DMS53 treated with DMSO at 0.1 percent for 48 hours (cell line): ENCODE results near the gene TENT4B.

Experiments
- DNase-seq: peaks from one replicate; lab custom pipeline; 2025; ENCODE audit not compliant: unreplicated experiment; lab: John Stamatoyannopoulos, UW

The TENT4B gene

GRCh38 chr16:50254072-50254471 is 101.0 kb downstream of the TENT4B start:
- no peak for DNase-seq

- no peak for DNase-seq
Observed at GRCh38 chr16:50255538-50255937, 102.4 kb downstream of the TENT4B start.

GRCh38 chr16:50256604-50257003 is 103.5 kb downstream of the TENT4B start:
- DNase-seq: no peak

DNA sequence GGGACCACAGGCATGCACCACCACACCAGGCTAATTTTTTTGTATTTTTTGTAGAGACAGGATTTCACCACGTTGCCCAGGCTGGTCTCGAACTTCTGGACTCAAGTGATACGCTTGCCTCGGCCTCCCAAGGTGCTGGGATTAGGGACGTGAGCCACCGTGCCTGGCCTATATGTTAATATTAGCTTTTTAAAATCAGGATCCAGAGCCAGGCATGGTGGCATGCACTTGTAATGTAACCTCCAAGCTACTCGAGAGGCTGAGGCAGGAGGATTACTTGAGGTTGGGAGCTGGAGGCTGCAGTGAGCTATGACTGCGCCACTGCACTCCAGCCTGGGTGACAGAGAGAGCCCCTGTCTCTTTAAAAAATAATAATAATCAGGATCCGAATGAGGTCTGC is 104.8 kb downstream of the TENT4B start:
- DNase-seq: no peak

DNA sequence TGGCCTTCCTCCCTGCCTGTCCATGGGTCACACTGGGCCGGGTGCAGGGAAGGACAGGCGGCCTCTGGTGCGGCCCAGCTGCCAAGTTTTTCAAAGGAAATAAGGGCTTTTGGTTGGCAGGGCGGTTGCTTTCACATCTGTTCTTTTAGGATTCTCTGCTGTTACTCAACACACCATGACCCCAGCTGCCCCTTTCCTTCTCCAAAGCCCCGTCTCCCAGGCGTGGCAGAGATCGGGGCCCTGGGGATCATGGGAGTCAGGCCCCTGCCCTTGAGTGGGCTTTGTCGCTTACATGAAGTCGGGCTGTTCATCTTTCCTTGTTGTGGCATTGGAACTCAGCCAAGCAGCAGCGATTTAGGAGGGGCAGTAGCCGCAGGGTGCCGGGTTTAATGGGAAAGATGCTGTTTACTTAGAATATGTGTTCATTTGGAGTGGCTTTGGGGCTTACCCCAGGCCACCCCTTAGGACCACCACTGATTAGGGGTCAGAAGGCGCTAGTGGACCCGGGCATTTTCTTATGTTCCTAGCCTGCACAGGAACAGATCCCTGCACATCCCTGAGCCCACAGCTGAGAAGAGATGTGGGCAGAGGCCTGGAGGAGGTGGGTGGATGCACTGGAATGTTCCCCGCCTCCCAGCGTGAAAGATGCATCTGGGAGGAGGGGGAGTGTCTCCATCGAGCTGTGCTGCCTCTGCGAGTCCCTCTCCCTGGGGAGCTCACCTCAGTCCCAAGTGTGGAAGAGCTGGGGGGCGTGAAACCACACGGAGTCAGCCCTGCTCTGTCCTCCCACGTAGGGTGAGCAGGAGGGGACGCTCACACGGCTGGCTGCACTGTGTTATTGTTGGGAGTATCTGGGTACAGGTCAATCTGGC is 106.5 kb downstream of the TENT4B start:
- DNase-seq: no peak

DNA sequence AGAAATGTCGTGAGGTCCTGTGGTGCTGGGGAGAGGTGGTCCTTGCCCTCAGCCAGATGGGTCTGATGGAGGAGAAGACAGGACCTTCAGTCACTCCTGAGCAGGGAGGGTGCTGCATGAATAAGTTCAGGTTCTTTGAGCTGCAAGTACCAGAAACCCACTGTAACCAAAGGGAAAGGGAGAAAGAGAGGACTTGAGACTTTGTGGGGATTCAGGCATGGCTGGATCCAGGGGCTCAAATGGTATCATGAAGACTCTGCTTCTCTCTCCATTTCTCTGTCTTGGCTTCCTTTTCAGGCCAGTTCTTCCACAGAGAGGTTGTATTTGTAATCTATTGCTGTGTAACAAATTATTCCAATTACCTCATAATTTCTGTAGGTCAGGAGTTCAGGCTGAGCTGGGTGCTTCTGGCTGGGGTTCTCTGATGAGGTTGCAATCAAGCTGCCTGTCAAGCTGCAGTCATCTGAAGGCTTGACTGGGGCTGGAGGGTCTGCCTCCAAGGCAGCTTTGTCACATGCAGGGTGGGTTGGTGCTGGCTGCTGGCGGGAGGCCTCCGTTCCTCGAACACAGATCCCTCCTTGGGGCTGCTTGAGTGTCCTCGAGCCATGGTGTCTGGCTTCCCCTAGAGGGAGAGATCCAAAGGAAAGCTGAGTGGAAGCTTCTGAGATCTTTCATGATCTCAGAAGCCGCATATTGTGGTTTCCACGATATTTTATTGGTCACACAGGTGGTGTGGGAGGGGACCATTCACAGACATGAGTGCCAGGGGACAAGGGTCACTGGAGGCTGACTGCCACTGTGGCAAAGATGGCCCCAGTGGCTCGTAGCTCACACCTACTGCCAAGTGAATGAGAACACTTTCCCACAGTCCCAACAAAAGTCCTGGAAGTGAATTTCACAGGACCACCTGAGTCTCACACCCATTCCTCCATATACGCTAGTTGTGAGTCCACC is 107.4 kb downstream of the TENT4B start:
- no peak for DNase-seq

- DNase-seq: no peak
Observed at GRCh38 chr16:50261160-50261706, 108.1 kb downstream of the TENT4B start.

DNA sequence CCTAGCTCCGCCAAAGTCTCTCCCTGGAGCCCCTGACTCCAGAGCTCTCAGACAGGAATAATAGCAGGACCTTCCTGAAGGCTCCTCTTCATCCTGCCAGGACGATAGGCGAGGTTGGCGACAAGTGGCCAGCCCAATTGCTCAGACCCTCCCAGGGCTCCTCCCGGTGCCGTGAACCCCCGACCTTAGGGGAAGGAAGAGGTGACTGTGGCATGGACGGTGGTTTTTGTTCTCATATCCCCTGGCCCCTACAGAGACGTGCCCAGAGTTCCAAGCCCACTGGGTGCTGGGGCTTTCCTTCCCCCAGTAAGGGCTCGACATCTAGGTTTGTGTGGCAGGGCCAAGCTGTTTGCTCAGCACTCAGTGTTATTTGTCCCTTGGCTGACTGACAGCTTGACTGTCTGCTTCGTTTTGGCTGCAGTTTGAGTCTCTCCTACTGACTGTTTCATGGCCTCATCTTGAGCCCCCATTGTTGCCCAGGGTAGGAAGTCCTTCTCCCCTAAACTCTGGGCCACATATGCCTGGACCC is 108.7 kb downstream of the TENT4B start:
- peak; percentile 59 for DNase-seq

DNA sequence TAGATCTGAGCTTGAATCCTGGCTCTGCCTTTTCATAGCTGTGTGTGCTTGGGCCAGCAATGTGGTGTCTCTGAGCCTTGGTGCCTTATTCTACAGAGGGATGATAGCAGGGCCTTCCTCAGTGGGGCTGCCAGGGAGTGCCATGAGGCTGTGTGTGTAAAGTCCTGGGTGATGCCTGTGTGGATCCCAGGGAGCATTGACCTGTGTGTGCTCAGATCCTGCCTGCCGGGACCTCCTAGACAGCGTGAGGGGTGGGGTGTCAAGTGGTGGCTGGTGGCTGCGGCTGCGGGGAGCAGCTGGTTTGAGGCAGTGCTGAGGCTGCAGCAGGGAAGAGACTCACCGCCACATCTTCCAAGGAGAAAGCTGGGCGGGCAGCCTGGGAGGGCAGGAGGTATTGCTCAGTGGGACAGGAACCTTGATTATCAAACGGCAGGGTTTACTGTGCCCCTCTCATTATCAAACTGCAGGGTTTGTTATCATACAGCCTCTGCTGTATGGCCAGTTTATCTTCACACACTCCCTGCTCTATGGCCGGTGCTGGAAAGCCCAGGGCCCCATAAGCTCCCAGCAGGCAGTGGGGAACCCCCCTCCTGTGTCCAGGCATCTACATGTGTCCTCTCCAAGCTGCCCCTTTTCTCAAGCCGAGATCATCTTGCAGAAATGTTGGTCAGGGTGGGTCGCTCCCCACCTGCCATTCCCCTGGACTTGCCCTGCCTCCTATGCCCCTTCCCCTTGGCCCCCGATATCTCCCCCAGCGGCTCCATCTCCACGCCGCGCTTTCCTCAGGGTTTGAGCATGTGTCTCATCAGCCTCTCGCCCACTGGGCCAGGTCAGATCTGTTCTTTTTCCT is 110.2 kb downstream of the TENT4B start:
- DNase-seq: no peak

DNA sequence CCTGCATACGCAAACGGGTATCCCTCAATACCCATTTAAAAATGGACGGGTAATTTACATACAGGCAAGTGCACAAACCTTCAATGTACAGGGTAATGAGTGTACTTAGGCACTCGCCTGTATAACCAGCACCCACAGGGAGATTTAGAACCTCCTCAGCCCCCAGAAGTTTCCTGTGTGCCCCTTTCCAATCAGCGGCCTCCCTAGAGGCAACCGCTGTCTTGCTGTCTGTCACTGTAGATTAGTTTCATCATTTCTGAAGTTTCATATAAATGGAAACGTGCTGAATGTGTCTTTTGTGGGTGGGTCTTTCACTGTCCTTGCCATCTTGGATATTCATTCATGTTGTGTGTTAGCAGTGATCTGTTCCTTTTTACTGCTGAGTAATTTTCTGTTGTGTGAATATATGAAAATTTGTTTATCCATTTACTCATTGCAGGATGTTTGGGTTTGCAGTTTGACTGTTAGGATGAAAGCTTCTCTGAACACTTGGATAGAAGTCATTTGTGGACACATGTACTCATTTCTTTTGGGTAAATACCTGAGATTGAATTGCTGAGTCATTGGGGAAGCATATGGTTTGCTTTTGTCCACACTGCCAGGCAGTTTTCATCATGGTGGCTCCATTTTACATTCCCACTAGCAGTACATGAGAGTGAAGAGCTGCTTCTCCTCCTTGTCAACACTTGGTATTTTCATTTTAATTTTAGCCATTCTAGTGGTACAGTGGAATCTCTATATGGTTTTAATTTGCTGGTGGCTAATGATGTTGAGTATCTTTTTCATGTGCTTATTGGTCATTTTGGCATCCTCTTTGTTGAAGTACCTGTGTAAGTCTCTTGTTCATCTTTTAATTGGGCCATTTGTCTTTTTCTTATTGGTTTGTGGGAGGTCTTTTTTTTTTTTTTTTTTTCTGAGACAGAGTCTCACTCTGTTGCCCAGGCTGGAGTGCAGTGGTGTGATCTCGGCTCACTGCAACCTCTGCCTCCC is 111.1 kb downstream of the TENT4B start:
- DNase-seq: peak; percentile 75

DNA sequence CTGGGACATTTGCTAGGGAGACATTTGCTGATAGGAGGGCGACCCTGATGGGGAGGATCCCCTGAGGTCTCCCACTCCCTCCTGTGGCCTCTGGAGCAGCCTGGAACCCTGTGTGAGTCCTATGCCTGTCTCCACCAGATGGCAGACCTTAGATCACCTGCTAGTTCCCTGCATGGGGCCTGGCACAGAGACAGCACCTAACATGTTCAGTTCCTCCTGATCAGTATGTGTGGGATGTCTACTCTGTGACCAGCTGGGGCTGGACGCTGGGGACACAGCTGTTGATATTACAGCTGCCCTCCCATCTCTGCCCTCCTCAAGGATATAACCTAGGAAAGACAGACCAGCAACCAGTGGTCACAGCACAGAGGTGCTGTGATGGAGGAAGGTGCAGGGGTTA is 112.2 kb downstream of the TENT4B start:
- peak; percentile 73 for DNase-seq

GRCh38 chr16:50265716-50266336 is 112.7 kb downstream of the TENT4B start:
- no peak for DNase-seq

- DNase-seq: peak; percentile 54
Observed at GRCh38 chr16:50266337-50267091, 113.4 kb downstream of the TENT4B start, which contains the start of gene ADCY7. TSS of gene ADCY7 (plus strand) at chr16:50266551. CDS start at chr16:50288180, 21,629 bp downstream.

- DNase-seq: no peak
Observed at GRCh38 chr16:50267151-50267631, 114.1 kb downstream of the TENT4B start.

DNA sequence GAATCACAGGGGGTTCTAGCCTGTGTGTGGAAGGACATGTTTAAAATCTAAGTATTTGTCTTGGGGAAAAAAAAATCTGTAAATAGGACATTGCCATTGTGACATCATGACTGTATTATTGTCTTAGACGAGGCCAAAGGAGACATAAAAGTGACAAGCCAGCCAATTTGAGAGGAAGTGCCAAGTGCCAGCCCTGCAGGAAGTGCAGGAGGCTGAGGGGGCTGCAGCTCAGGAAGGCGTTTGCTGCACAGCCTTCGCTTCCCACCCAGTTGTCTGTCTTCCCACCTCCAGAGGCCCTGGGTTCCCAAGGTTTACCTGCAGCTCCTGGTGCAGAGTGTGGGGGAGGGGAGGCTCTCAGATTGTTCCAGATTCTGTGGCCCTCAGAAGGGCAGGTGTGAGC is 114.5 kb downstream of the TENT4B start:
- DNase-seq: no peak

GRCh38 chr16:50268352-50268751 is 115.2 kb downstream of the TENT4B start:
- no peak for DNase-seq

- DNase-seq: no peak
Observed at GRCh38 chr16:50269061-50269705, 116.1 kb downstream of the TENT4B start.
